GM19240 (cell line): ENCODE data around the gene ENTPD5.
"Not testable (repeated sequence)": the region's sequence is repeated elsewhere in the genome, so short reads cannot be mapped to it uniquely, and the experiment has no call there.

Experiments
- DNase-seq: peaks from one replicate; pipeline ENCODE4 v3.0.0; 2011; ENCODE audit warnings: low spot score; ENCODE audit not compliant: insufficient read length

The ENTPD5 gene

DNA sequence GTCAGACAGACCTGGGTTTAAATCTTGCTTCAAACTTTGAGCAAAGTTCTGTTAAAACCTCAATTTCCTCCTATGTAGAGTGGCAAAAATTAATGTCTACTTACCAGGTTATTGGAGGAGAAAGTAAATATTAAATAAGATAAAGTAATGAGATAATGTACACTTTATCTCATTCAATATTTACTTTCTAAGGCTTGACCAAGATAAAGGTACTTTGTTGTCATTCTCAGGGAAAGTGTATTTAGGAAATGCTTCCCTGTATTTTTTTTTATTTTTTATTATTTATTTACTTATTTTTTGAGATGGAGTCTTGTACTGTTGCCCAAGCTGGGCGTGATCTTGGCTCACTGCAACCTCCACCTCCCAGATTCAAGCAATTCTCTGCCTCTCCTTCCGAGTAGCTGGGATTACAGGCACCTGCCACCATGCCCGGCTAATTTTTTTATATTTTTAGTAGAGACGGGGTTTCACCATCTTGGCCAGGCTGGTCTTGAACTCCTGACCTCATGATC lies 73.9 kb downstream of the ENTPD5 start:
- DNase-seq, result no peak

DNA sequence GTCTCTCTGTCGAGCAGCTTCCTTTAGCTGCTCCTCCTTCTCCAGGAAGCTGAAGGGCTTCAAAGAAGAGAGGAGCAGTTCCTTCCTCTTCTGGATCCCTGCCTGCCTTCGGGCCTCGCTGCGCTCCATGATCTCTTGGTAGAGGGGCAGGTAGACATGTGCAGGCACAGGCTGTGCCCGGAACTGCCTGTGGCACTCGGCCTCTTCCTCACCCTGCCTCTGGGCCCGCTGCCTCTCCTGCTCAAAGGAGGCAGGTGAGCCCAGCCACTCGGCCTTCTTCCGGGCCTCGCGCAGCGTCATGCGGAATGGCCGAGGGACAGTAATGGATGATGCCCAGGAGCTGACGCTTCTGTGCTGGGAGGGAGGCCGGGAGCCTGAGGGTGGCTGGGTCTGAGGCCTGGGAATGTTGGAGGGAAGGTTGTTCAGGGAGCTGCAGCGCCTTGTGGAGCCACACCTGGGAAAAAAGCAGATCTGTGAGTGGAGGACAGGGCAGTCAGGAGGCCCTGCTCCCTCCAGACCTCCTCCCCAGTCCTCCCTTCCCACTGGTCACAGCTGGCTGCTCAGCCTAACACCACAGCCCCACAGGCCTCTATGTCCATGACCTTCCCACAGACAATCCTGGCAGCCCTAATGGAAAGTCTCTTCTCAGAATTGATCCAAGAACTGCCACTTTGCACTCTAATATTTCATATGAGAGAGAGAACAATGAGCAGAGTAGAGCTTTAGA lies 74.5 kb downstream of the ENTPD5 start:
- DNase-seq, result no peak

DNA sequence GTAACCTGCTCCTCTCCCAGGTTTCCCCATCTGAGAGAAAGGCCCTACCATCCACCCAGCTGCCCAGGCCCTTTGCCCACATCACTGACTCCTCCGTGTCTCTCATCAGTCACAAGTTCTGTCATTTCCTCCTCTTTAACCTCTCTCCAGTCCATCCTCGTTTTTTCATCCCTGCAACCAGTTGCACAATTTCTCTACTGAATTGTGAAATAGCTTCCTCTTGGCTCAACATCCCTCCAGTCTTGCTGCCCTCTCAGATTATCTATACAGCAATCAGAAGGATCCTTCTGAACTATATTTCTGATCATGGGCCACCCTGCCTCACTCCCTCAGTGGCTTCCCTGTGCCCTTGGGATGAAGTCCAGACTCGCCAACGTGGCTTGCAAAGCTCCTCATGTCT lies 76.0 kb downstream of the ENTPD5 start:
- no peak for DNase-seq

DNA sequence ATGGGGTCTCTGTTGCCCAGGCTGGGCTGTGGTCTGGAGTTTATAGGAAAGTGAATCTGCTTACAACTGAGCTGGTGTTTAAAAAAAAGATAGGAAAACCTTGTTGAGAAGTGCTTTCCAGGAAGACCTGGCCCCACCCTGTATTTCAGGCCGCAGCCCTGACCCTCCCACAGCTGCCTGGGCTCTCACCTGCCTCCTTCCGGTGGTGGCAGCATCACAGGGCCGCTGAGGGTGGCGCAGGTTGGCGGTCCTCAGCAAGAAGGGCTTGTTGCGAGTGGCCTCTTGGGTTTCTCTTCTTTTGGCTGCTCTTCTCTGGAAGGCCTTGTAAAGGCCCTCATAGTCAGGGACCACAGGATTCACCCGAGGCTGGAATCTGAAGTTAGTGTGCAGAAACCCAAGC lies 76.9 kb downstream of the ENTPD5 start:
- DNase-seq, result no peak

DNA sequence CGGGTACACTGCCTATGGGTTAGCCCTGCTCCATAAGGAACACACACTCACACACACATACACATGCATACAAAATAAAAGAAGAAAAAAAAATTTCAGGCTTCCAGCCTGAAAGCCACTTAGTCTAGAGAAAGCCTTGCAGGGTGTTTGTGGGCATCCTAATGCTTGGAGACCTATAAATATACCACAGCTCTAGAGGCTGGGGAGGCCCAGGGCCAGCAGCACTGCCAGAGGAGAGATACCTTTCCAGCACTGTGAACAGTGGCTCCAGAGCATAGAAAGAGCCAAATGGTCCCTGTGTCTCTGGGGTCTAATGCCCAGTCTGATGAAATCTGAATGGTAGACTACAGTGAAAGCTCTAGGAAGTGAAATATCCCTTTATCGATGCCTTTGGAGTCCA lies 82.1 kb downstream of the ENTPD5 start:
- DNase-seq, result no peak

DNA sequence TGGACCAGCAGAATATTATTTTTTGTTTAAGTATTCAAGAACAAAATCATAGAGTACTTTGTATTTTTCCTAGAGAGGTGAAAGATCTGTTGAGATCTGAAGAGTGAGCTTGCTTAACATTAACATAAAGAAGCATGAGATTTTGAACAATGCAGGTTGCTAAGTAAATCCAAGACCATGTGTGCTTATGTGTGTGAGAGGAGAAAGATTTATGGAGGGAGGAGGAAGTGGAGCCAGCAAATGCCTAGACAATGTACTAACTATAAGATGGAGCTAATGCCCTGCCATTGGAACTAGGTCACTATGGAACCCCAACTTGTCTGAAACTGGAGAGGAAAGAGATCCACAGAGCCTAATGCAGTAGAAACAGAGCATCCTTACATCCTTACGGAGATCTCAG lies 82.5 kb downstream of the ENTPD5 start:
- DNase-seq, result no peak

DNA sequence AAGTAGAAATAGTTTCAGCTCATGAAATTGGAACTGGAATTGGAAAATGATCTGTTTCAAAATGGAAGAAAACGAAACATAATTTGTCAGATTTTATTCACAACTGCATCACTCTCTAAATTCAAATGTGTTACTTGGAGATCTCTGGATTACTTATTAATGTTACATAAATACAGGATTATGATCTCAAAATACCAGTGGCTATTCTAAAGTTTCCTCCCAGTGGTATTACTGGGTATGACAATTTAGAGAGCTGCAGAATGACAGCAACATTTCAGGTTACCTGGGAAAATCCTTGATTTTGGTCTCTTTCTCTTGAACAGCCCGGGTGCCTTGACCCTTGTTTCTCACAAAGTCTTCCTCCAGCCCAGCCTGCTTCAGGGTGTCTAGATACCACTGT lies 83.4 kb downstream of the ENTPD5 start:
- no peak for DNase-seq

DNA sequence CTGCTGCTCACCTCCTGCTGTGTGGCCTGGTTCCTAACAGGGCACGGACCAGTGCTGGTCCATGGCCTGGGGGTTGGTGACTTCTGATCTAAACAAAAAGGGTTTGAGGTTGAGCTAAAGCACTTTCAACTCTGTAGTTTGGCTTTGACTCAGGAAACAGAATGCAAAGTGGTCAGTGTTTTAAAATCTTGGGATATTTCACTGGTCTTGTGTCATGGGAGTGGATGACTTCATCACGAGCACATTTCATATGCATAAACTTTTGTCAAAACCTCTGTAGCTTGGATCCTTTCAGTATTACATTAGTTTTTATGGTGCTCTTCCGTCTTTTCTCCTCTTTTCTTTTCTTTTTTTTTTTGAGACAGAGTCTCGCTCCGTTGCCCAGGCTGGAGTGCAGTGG lies 94.8 kb downstream of the ENTPD5 start:
- DNase-seq, result no peak

DNA sequence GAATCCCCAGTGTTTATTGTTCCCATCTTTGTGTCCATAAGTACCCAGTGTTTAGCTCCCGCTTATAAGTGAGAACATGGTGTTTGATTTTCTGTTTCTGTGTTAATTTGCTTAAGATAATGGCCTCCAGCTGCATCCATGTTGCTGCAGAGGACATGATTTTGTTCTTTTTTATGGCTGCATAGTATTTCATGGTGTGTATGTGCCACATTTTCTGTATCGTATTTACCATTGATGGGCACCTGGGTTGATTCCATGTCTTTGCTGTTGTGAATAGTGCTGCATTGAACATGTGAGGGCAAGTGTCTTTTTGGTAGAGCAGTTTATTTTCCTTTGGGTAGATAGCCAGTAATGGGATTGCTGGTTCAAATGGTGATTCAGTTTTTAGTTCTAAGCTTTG lies 99.6 kb downstream of the ENTPD5 start:
- not testable (repeated sequence) for DNase-seq

DNA sequence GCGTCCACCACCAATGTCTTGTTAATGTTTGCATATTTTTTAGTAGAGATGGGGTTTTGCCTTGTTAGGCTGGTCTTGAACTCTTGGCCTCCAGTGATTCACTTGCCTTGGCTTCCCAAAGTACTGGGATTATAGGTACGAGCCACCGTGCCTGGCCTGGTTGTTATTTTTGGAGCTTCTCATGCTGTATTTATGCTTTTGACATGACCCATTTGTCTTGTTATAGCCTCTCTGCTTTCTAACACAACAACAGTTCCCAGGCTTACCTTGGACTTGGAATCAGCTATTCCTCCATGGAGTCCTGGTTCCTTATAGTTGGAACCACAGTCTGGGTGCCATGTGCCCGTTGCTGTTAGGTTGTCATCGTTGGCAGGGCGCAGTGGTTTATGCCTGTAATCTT lies 102.8 kb downstream of the ENTPD5 start:
- no peak for DNase-seq

DNA sequence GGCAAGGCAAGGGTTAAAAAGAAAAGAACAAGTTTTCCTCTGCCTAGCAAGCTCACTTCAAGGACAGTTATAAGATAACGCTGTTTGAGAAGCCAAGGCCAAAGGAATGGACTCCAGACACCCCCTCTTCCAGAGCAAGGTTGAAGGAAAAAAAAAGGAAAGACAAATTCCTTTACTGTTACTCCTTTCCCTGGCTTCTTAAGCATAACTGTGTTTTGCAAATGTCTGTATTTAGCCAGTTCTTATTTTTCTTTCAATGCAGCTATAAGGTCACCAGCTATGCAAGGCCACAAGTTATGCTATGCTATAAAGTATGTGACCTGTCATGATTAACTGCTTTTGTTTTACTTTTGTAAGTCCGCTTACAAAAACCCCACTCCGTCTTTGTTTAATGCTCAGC lies 105.8 kb downstream of the ENTPD5 start:
- DNase-seq, result no peak

DNA sequence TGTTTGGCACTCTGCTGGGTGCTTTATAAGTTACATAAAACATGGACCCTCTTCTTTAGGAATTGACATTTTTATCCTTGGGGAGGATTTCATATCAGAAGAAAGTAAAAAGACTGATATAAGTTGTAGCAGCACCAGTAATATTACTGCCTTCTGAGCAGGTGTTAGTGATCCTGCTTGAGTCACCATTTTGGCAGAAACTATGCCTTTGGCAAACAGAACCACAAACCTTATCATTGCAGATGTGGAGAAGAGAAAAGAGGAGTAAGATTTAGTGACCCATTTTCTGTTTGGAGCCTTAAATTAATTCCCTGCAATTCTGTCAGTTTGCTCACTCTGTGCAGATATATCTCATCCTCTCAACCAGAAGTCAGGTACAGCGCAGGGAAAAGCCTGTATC lies 109.4 kb downstream of the ENTPD5 start:
- DNase-seq, result no peak
